Bone marrow (tissue), 2 donors: ENCODE results near the gene SRRM1.
"Not testable (repeated sequence)": the region's sequence is repeated elsewhere in the genome, so short reads cannot be mapped to it uniquely, and the experiment has no call there.

Experiments used
- DNase-seq, 2 donors: peaks; one replicate each; lab custom pipeline; 2025; lab: John Stamatoyannopoulos, UW

Gene SRRM1

GRCh38 chr1:24717887-24718650 is 75.0 kb downstream of the SRRM1 start:
- DNase-seq = no peak

- no peak for DNase-seq
Observed at GRCh38 chr1:24720152-24720551, 77.0 kb downstream of the SRRM1 start.

GRCh38 chr1:24721533-24721932 is 78.4 kb downstream of the SRRM1 start:
- DNase-seq = no peak

GRCh38 chr1:24722073-24723035 is 79.3 kb downstream of the SRRM1 start:
- DNase-seq = not testable (repeated sequence)
